ENCODE data around the gene SNORC.

DNA sequence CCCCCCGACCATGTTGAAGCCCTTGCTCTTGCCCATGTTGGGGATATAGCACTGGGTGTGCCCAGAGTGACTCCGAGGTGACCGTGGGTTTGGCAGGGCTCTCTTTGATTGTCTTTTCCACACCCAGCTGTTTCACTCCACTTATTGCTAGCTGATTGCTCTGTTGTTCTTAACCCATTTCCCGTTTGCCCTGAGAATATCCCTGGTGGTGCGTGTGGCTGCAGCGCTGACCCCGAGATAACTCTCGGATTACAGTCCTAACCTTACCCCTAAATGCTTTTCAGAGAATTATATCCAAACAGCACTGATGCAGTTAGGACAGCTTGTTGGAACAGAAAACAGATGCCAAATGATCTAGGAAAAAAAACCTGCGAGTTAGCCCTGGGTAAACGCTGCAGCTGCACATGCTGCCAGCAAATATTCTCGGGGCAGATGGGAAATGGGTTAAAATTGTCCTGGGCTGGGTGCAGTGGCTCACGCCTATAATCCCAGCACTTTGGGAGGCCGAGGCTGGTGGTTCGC lies 34.3 kb upstream of the SNORC start:
- TF ChIP-seq, protein P1, sequence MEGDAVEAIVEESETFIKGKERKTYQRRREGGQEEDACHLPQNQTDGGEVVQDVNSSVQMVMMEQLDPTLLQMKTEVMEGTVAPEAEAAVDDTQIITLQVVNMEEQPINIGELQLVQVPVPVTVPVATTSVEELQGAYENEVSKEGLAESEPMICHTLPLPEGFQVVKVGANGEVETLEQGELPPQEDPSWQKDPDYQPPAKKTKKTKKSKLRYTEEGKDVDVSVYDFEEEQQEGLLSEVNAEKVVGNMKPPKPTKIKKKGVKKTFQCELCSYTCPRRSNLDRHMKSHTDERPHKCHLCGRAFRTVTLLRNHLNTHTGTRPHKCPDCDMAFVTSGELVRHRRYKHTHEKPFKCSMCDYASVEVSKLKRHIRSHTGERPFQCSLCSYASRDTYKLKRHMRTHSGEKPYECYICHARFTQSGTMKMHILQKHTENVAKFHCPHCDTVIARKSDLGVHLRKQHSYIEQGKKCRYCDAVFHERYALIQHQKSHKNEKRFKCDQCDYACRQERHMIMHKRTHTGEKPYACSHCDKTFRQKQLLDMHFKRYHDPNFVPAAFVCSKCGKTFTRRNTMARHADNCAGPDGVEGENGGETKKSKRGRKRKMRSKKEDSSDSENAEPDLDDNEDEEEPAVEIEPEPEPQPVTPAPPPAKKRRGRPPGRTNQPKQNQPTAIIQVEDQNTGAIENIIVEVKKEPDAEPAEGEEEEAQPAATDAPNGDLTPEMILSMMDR (IDR thresholded peaks at IDR 0.05; ENCODE audit: low read depth, low read length) = no peak
- TF ChIP-seq POLR2A (IDR thresholded peaks at IDR 0.05; ENCODE audit: extremely low read depth, insufficient read length) = no peak
- TF ChIP-seq, protein P2, sequence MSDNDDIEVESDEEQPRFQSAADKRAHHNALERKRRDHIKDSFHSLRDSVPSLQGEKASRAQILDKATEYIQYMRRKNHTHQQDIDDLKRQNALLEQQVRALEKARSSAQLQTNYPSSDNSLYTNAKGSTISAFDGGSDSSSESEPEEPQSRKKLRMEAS (IDR thresholded peaks at IDR 0.05; ENCODE audit: low read depth, low read length) = no peak
